ENCODE results near the gene ENG. TPM values are rescaled to one million over a fixed set of nuclear protein-coding genes. Genes with fewer than 3 reads are reported as not detected.
A peak's percentile ranks its signal among the peaks of the same experiment; 100 is the strongest.

The ENG gene
- total RNA-seq, 1 donor: 60.8 TPM

GRCh38 chr9:127835991-127836516 is 18.4 kb downstream of the ENG start:
- Histone ChIP-seq H3K27me3 (ENCODE audit: insufficient read depth, low read length) (no peaks in the 10 kb centered on the region), H3K4me1 (ENCODE audit: insufficient read depth, low read length) (peaks cover 73% of the 10 kb centered on the region), H3K27ac (ENCODE audit: low read depth, low read length) (peak overlapping the region; percentile 98), H3K79me2 (ENCODE audit: insufficient read depth, low read length) (peaks cover 68% of the 10 kb centered on the region), H4K20me1 (ENCODE audit: insufficient read depth, low read length) (no peaks in the 10 kb centered on the region), H3K4me2 (ENCODE audit: insufficient read depth, low read length) (peak overlapping the region; percentile 51), H3K36me3 (ENCODE audit: insufficient read depth, low read length) (peaks cover 38% of the 10 kb centered on the region), H2AFZ (ENCODE audit: low read length) (peak overlapping the region; percentile 29), H3K9me3 (ENCODE audit: low read depth, low read length) (no peaks in the 10 kb centered on the region), H3K4me3 (ENCODE audit: insufficient read depth, low read length) (peak overlapping the region; percentile 39)
- peak; percentile 96 for DNase-seq (ENCODE audit: insufficient read length, low spot score, missing footprints)
- TF ChIP-seq CTCF (IDR thresholded peaks at IDR 0.05; ENCODE audit: extremely low read depth, low read depth, low read length): no peak

GRCh38 chr9:127833555-127833954 is 20.9 kb downstream of the ENG start:
- no peak for TF ChIP-seq CTCF (IDR thresholded peaks at IDR 0.05; ENCODE audit: extremely low read depth, low read depth, low read length)
- peaks cover 73% of the 10 kb centered on the region for H3K79me2 ChIP-seq (ENCODE audit: insufficient read depth, low read length)

GRCh38 chr9:127832248-127832647 is 22.2 kb downstream of the ENG start:
- peaks cover 70% of the 10 kb centered on the region for H3K79me2 ChIP-seq (ENCODE audit: insufficient read depth, low read length)
- no peak for TF ChIP-seq CTCF (IDR thresholded peaks at IDR 0.05; ENCODE audit: extremely low read depth, low read depth, low read length)
- no peaks in the 10 kb centered on the region for H4K20me1 ChIP-seq (ENCODE audit: insufficient read depth, low read length)
- no peaks in the 10 kb centered on the region for H3K27me3 ChIP-seq (ENCODE audit: insufficient read depth, low read length)
- H3K27ac ChIP-seq (ENCODE audit: low read depth, low read length): peak overlapping the region; percentile 58
- no peak overlapping the region for H3K4me2 ChIP-seq (ENCODE audit: insufficient read depth, low read length)
- no peaks in the 10 kb centered on the region for H3K9me3 ChIP-seq (ENCODE audit: low read depth, low read length)
- H2AFZ ChIP-seq (ENCODE audit: low read length): no peak overlapping the region
- no peak for DNase-seq (ENCODE audit: insufficient read length, low spot score, missing footprints)
- peaks cover 37% of the 10 kb centered on the region for H3K36me3 ChIP-seq (ENCODE audit: insufficient read depth, low read length)
- no peak overlapping the region for H3K4me3 ChIP-seq (ENCODE audit: insufficient read depth, low read length)
- peaks cover 56% of the 10 kb centered on the region for H3K4me1 ChIP-seq (ENCODE audit: insufficient read depth, low read length)

More at GRCh38 chr9:127833555-127833954, 20.9 kb downstream of the ENG start:
- peak overlapping the region; percentile 98 for H3K27ac ChIP-seq (ENCODE audit: low read depth, low read length)
- no peak overlapping the region for H3K4me2 ChIP-seq (ENCODE audit: insufficient read depth, low read length)
- H3K27me3 ChIP-seq (ENCODE audit: insufficient read depth, low read length): no peaks in the 10 kb centered on the region
- DNase-seq (ENCODE audit: insufficient read length, low spot score, missing footprints): peak; percentile 88
- H3K36me3 ChIP-seq (ENCODE audit: insufficient read depth, low read length): peaks cover 34% of the 10 kb centered on the region
- no peaks in the 10 kb centered on the region for H4K20me1 ChIP-seq (ENCODE audit: insufficient read depth, low read length)
- H3K9me3 ChIP-seq (ENCODE audit: low read depth, low read length): no peaks in the 10 kb centered on the region
- H3K4me1 ChIP-seq (ENCODE audit: insufficient read depth, low read length): peaks cover 59% of the 10 kb centered on the region
- H3K4me3 ChIP-seq (ENCODE audit: insufficient read depth, low read length): no peak overlapping the region
- H2AFZ ChIP-seq (ENCODE audit: low read length): no peak overlapping the region

- no peak for TF ChIP-seq CTCF (IDR thresholded peaks at IDR 0.05; ENCODE audit: extremely low read depth, low read depth, low read length)
- no peak overlapping the region for H3K4me2 ChIP-seq (ENCODE audit: insufficient read depth, low read length)
- no peaks in the 10 kb centered on the region for H3K27me3 ChIP-seq (ENCODE audit: insufficient read depth, low read length)
- H3K79me2 ChIP-seq (ENCODE audit: insufficient read depth, low read length): peaks cover 71% of the 10 kb centered on the region
- H3K9me3 ChIP-seq (ENCODE audit: low read depth, low read length): no peaks in the 10 kb centered on the region
- no peaks in the 10 kb centered on the region for H4K20me1 ChIP-seq (ENCODE audit: insufficient read depth, low read length)
- H3K4me3 ChIP-seq (ENCODE audit: insufficient read depth, low read length): no peak overlapping the region
- H2AFZ ChIP-seq (ENCODE audit: low read length): no peak overlapping the region
- DNase-seq (ENCODE audit: insufficient read length, low spot score, missing footprints): peak; percentile 67
- peak overlapping the region; percentile 80 for H3K27ac ChIP-seq (ENCODE audit: low read depth, low read length)
- peaks cover 54% of the 10 kb centered on the region for H3K36me3 ChIP-seq (ENCODE audit: insufficient read depth, low read length)
- peaks cover 32% of the 10 kb centered on the region for H3K4me1 ChIP-seq (ENCODE audit: insufficient read depth, low read length)
These were observed 25.1 kb downstream of the ENG start for GRCh38 chr9:127829205-127829906.
